Measurements from ENCODE around the gene ADPRH.

DNA sequence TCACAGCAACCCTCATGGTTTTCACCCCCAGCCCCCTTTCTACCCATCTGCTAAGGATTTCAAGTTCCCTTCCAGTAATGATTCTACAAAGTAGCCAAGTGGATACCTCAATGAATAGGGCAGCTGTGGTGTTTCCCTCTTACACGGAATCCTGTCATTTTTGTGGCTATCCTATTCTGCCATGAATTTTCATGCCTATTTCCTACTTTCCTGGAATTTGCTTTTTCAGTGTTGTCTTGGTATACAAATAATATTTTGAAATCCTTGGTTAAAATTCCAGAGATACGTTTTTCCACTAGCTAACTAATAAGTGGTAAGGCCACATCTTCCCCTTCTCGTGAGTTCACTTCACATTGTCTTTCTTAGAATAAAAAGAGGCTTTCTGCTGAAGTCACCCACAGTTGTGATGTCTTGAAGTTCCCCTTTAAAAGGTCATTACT, 7.5 kb downstream of the ADPRH start:
- TF ChIP-seq, protein P1, sequence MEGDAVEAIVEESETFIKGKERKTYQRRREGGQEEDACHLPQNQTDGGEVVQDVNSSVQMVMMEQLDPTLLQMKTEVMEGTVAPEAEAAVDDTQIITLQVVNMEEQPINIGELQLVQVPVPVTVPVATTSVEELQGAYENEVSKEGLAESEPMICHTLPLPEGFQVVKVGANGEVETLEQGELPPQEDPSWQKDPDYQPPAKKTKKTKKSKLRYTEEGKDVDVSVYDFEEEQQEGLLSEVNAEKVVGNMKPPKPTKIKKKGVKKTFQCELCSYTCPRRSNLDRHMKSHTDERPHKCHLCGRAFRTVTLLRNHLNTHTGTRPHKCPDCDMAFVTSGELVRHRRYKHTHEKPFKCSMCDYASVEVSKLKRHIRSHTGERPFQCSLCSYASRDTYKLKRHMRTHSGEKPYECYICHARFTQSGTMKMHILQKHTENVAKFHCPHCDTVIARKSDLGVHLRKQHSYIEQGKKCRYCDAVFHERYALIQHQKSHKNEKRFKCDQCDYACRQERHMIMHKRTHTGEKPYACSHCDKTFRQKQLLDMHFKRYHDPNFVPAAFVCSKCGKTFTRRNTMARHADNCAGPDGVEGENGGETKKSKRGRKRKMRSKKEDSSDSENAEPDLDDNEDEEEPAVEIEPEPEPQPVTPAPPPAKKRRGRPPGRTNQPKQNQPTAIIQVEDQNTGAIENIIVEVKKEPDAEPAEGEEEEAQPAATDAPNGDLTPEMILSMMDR (IDR thresholded peaks at IDR 0.05): no peak
- TF ChIP-seq POLR2AphosphoS5 (IDR thresholded peaks at IDR 0.05) (no peak), EP300 (IDR thresholded peaks at IDR 0.05) (no peak), POLR2A (IDR thresholded peaks at IDR 0.05) (no peak)
